ENCODE results near the gene IL15.
A peak's percentile ranks its signal among the peaks of the same experiment; 100 is the strongest.
"Not testable (repeated sequence)": the region's sequence is repeated elsewhere in the genome, so short reads cannot be mapped to it uniquely, and the experiment has no call there.

Gene IL15

GRCh38 chr4:141636082-141636770 lies at the start of gene IL15:
TSS of gene IL15 (plus strand) at chr4:141636583. CDS start at chr4:141719465, 82,882 bp downstream.
- DNase-seq (ENCODE audit: low read depth in 2 of 2) = peak; percentile 56 to 66

GRCh38 chr4:141587897-141588296 lies 48.5 kb upstream of the IL15 start:
- no peak for DNase-seq (ENCODE audit: low read depth in 2 of 2)

- no peak for DNase-seq (ENCODE audit: low read depth in 2 of 2)
Measured at GRCh38 chr4:141595531-141595930, 40.9 kb upstream of the IL15 start.

GRCh38 chr4:141599853-141600252 lies 36.5 kb upstream of the IL15 start:
- no peak for DNase-seq (ENCODE audit: low read depth in 2 of 2)

GRCh38 chr4:141604683-141605082 lies 31.7 kb upstream of the IL15 start:
- not testable (repeated sequence) for DNase-seq (ENCODE audit: low read depth in 2 of 2)

GRCh38 chr4:141605425-141605856 lies 30.9 kb upstream of the IL15 start:
- no peak for DNase-seq (ENCODE audit: low read depth in 2 of 2)

- no peak for DNase-seq (ENCODE audit: low read depth in 2 of 2)
Measured at GRCh38 chr4:141609243-141609642, 27.1 kb upstream of the IL15 start.

- no peak for DNase-seq (ENCODE audit: low read depth in 2 of 2)
Measured at GRCh38 chr4:141610365-141610764, 26.0 kb upstream of the IL15 start.

- no peak for DNase-seq (ENCODE audit: low read depth in 2 of 2)
Measured at GRCh38 chr4:141614878-141615586, 21.4 kb upstream of the IL15 start.

GRCh38 chr4:141615587-141615918 lies 20.8 kb upstream of the IL15 start:
- not testable (repeated sequence) for DNase-seq (ENCODE audit: low read depth in 2 of 2)

GRCh38 chr4:141620715-141621114 lies 15.7 kb upstream of the IL15 start:
- DNase-seq (ENCODE audit: low read depth in 2 of 2) = no peak

- no peak for DNase-seq (ENCODE audit: low read depth in 2 of 2)
Measured at GRCh38 chr4:141625023-141625422, 11.4 kb upstream of the IL15 start.

- no peak for DNase-seq (ENCODE audit: low read depth in 2 of 2)
Measured at GRCh38 chr4:141630854-141631253, 5.5 kb upstream of the IL15 start.

- no peak for DNase-seq (ENCODE audit: low read depth in 2 of 2)
Measured at GRCh38 chr4:141635736-141636081, 674 bp upstream of the IL15 start.

- DNase-seq (ENCODE audit: low read depth in 2 of 2) = peak; percentile 2 to 22
Measured at GRCh38 chr4:141636771-141637460, 533 bp downstream of the IL15 start.

GRCh38 chr4:141637565-141637964 lies 1.2 kb downstream of the IL15 start:
- no peak for DNase-seq (ENCODE audit: low read depth in 2 of 2)

GRCh38 chr4:141638230-141638629 lies 1.8 kb downstream of the IL15 start:
- no peak for DNase-seq (ENCODE audit: low read depth in 2 of 2)

GRCh38 chr4:141640696-141641095 lies 4.3 kb downstream of the IL15 start:
- DNase-seq (ENCODE audit: low read depth in 2 of 2) = no peak

GRCh38 chr4:141642063-141642462 lies 5.7 kb downstream of the IL15 start:
- DNase-seq (ENCODE audit: low read depth in 2 of 2) = no peak

GRCh38 chr4:141642711-141643110 lies 6.3 kb downstream of the IL15 start:
- no peak for DNase-seq (ENCODE audit: low read depth in 2 of 2)

GRCh38 chr4:141643557-141643956 lies 7.2 kb downstream of the IL15 start:
- no peak for DNase-seq (ENCODE audit: low read depth in 2 of 2)

- DNase-seq (ENCODE audit: low read depth in 2 of 2) = no peak
Measured at GRCh38 chr4:141645611-141646340, 9.4 kb downstream of the IL15 start.

Measured in stimulated activated CD4-positive, alpha-beta T cell treated with anti-CD3 and anti-CD28 coated beads, Interleukin-4, amount 100 ng/mL, for 48 hours (primary cell).